ENCODE measurements around the gene DAGLB.

DAGLB gene

GRCh38 chr7:6367701-6368211 lies 80.0 kb downstream of the DAGLB start:
- H3K4me3 ChIP-seq (ENCODE audit: low read depth, low read length), result no peak overlapping the region
- no peak for DNase-seq (ENCODE audit: low read depth)

DNA sequence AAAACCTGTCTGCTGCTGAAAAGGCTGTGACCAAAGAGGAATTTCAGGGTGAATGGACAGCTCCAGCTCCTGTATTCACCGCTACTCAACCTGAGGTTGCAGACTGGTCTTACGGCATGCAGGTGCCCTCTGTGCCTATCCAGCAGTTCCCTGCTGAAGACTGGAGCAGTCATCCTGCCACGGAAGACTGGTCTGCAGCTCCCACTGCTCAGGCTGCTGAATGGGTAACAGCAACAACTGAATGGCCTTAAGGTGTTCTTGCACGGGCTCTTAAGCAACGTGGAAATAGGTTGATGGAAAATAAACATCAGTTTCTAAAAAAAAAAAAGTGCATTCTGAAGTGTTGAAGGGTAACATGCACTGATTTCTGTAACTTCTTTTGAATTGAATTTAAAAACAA lies 82.3 kb downstream of the DAGLB start:
- TF ChIP-seq, protein P1, sequence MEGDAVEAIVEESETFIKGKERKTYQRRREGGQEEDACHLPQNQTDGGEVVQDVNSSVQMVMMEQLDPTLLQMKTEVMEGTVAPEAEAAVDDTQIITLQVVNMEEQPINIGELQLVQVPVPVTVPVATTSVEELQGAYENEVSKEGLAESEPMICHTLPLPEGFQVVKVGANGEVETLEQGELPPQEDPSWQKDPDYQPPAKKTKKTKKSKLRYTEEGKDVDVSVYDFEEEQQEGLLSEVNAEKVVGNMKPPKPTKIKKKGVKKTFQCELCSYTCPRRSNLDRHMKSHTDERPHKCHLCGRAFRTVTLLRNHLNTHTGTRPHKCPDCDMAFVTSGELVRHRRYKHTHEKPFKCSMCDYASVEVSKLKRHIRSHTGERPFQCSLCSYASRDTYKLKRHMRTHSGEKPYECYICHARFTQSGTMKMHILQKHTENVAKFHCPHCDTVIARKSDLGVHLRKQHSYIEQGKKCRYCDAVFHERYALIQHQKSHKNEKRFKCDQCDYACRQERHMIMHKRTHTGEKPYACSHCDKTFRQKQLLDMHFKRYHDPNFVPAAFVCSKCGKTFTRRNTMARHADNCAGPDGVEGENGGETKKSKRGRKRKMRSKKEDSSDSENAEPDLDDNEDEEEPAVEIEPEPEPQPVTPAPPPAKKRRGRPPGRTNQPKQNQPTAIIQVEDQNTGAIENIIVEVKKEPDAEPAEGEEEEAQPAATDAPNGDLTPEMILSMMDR (IDR thresholded peaks at IDR 0.05; ENCODE audit: low read depth, low read length, missing control alignments), result no peak
- no peak overlapping the region for H3K4me3 ChIP-seq (ENCODE audit: low read depth, low read length)
- DNase-seq (ENCODE audit: low read depth), result no peak

More at GRCh38 chr7:6367701-6368211, 80.0 kb downstream of the DAGLB start:
- TF ChIP-seq, protein P1 (IDR thresholded peaks at IDR 0.05; ENCODE audit: low read depth, low read length, missing control alignments), result no peak

GRCh38 chr7:6360841-6361240 lies 86.9 kb downstream of the DAGLB start:
- H3K4me3 ChIP-seq (ENCODE audit: low read depth, low read length), result no peak overlapping the region
- no peak for DNase-seq (ENCODE audit: low read depth)
- TF ChIP-seq, protein P1 (IDR thresholded peaks at IDR 0.05; ENCODE audit: low read depth, low read length, missing control alignments), result no peak

DNA sequence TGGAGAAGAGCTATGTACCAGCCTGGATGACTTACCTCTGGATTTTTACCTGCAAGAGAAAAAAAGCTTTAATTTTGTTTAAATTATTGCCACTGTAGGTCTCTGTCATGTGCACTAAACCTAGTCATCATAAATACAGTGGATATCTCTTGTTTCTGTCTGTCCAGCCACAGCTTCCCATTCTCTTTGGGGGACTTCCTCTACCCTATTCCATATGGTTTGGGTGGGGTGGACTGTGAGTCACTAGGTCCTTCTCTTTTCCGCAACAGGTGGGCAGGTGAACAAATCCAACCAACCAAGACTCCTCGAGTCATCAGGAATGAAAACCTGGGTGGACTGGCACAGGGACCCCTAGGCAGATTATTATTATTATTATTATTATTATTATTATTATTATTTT lies 88.0 kb downstream of the DAGLB start:
- DNase-seq (ENCODE audit: low read depth), result no peak
- no peak overlapping the region for H3K4me3 ChIP-seq (ENCODE audit: low read depth, low read length)
- TF ChIP-seq, protein P1 (IDR thresholded peaks at IDR 0.05; ENCODE audit: low read depth, low read length, missing control alignments), result no peak
